Mononuclear cell (primary cell): ENCODE data around the gene TPCN2. TPM values are rescaled to one million over a fixed set of nuclear protein-coding genes. Genes with fewer than 3 reads are reported as not detected.

Experiments used
- H3K27me3 ChIP-seq: 2 replicates; pipeline ENCODE4 v1.6.0; 2011; ENCODE audit warnings: low read length, control low read depth; ENCODE audit not compliant: insufficient read depth
- H3K4me1 ChIP-seq: 2 replicates; pipeline ENCODE4 v1.5.1; 2011; ENCODE audit warnings: mild to moderate bottlenecking, low read length, control low read depth; ENCODE audit not compliant: insufficient read depth
- H3K4me3 ChIP-seq: 2 replicates; pipeline ENCODE4 v1.5.1; 2011; ENCODE audit warnings: mild to moderate bottlenecking, low read length, moderate library complexity
- H3K9me3 ChIP-seq: 2 replicates; pipeline ENCODE4 v1.5.1; 2011; ENCODE audit warnings: low read depth, mild to moderate bottlenecking, control low read depth, low read length
- total RNA-seq: library from RNA; depleted of rRNA; stranded (reverse); fragments of >200 nt; gene quantifications from one replicate; pipeline ENCODE4 v1.2.3, GENCODE V29; 2012

The TPCN2 gene
- total RNA-seq, 1 donor = 9.1 TPM

DNA sequence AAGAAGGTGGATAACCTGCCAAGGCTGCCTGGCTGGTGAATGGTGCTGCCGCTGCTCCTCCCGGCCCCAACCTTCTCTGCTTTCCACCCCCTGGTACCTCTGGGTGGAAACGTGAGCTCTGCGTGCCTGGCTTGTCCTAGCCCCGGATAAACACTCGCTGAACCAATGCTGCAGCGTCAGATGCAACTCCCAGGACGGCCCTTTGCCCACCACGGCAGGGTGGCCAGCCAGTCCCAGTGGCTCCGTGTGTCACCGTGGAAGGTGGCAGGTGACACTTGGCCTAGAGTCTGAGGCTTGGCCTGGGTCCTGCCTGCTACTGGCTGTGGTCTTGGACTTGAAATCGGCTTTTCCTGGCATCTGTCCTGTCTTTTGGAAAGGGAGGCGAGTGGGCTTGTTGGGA lies 47.7 kb downstream of the TPCN2 start:
- no peak overlapping the region for H3K4me3 ChIP-seq
- H3K27me3 ChIP-seq = no peaks in the 10 kb centered on the region
- H3K9me3 ChIP-seq = no peaks in the 10 kb centered on the region
- no peaks in the 10 kb centered on the region for H3K4me1 ChIP-seq

DNA sequence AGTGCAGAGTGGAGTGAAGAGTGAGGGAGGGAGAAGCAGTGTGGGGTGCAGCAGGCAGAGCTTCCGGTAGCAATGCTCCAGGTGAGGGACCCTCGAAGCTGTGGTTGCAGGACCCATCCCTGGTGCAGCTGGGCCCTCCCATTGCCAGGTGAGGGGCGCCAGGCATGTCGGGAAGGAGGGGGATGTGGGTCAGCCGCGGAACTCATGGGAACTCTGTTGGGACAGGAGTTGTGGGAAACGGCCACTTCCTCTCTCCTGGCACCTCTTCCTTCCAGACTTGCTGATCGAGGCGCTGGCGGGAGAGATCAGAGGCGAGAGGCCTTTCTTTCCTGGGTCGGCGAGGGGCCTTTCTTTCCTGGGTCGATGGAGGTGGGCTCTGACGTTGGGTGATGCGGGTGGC lies 48.5 kb downstream of the TPCN2 start:
- Histone ChIP-seq H3K9me3 (no peaks in the 10 kb centered on the region), H3K4me1 (no peaks in the 10 kb centered on the region), H3K4me3 (no peak overlapping the region), H3K27me3 (no peaks in the 10 kb centered on the region)

- H3K4me3 ChIP-seq = no peak overlapping the region
- no peaks in the 10 kb centered on the region for H3K27me3 ChIP-seq
- H3K9me3 ChIP-seq = no peaks in the 10 kb centered on the region
- no peaks in the 10 kb centered on the region for H3K4me1 ChIP-seq
Observed at GRCh38 chr11:69099180-69099579, 50.4 kb downstream of the TPCN2 start.

DNA sequence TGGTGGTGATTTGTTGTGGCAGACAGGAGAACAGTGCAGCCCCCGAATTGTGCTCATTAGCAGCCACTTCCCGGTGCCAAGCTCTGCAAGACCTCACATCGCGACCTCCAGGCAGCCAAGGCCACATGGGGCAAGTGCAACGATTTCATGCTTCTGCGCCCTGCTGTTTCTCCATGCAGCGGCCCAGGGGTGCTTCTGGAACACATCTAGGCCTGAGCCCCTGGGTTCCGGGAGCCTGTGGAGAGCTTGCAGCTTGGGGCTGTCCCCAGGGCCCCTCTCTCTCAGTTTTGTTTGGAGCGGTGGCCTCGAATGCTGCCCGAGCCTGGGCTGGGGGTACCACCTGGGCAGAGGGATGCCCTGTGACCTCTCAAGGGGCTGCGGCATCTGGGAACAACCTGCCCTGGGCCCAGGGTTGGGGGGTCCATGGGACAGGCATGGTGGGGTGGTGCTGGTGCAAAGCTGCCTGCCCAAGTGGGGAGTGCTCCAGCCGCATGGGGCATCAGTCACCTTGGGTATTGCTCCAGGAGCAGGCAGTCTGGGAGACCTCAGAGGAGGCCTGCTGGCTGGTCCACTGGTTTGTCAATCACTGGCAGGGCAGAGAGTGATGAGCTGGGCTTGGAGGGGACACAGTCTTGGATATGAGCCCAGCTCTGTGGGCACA lies 51.9 kb downstream of the TPCN2 start:
- Histone ChIP-seq H3K27me3 (no peaks in the 10 kb centered on the region), H3K4me1 (no peaks in the 10 kb centered on the region), H3K9me3 (no peaks in the 10 kb centered on the region), H3K4me3 (no peak overlapping the region)

GRCh38 chr11:69101115-69101791 lies 52.5 kb downstream of the TPCN2 start:
- Histone ChIP-seq H3K27me3 (no peaks in the 10 kb centered on the region), H3K9me3 (no peaks in the 10 kb centered on the region), H3K4me1 (no peaks in the 10 kb centered on the region), H3K4me3 (no peak overlapping the region)

- Histone ChIP-seq H3K4me1 (no peaks in the 10 kb centered on the region), H3K27me3 (no peaks in the 10 kb centered on the region), H3K9me3 (no peaks in the 10 kb centered on the region), H3K4me3 (no peak overlapping the region)
Observed at GRCh38 chr11:69101792-69102695, 53.3 kb downstream of the TPCN2 start.

- no peaks in the 10 kb centered on the region for H3K9me3 ChIP-seq
- no peak overlapping the region for H3K4me3 ChIP-seq
- H3K4me1 ChIP-seq = no peaks in the 10 kb centered on the region
- no peaks in the 10 kb centered on the region for H3K27me3 ChIP-seq
Observed at GRCh38 chr11:69102732-69103615, 54.2 kb downstream of the TPCN2 start.

GRCh38 chr11:69104212-69104855 lies 55.6 kb downstream of the TPCN2 start:
- H3K27me3 ChIP-seq = no peaks in the 10 kb centered on the region
- no peaks in the 10 kb centered on the region for H3K4me1 ChIP-seq
- no peaks in the 10 kb centered on the region for H3K9me3 ChIP-seq
- no peak overlapping the region for H3K4me3 ChIP-seq

DNA sequence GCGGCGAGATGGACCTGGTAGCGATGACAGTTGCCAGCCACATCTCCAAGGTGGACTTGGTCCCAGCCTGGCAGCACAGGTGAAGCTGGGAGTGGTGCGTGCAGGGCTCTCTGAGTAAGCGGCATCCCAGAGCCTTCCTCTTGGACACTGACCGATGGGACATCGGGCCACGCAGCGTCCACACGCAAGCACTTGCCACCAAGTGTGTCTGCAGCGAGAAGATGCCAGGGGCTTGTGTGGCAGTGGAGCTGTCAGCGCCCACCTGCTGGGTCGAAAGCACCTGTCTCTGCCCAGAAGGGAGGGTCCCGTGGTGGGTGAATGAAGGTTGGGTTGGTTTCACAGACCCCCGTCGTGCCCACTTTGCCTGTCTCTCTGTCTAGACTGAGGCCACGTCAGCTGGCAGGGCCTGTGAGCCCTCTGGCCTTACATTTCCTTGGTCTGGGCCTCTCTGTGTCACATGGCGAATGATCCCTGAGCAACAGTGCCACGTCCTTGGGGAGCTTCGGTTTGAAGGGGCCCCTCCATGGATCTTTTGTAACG lies 56.2 kb downstream of the TPCN2 start:
- Histone ChIP-seq H3K4me1 (no peaks in the 10 kb centered on the region), H3K27me3 (no peaks in the 10 kb centered on the region), H3K4me3 (no peak overlapping the region), H3K9me3 (no peaks in the 10 kb centered on the region)

DNA sequence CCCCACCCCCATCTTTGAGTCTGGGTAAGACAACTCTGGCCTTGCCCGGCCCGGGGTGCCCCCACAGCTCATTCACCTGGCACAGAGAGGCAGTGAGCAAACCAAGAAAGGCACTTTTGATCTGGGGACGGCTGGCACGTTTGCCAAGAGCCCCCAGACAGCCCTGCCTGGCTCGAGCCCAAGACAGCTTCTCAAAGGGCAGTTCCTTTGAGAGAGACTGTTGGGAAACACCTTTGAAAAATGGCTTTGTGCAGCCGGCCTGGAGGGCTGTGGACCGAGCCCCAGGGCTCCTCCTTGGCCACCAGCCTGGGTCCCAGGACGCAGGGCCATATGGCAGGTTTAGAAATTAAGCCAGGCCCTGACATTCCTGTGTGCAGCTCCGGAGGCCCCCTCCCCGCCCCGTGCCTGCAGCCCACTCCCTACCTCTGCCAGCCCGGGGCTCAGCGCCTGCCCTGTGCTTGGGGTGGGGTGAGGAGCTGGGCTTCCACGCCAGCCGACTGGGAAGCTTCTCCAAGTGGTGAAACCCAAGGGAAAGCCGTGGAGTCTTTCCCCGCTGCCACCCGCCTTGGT lies 56.8 kb downstream of the TPCN2 start:
- Histone ChIP-seq H3K4me1 (no peaks in the 10 kb centered on the region), H3K4me3 (no peak overlapping the region), H3K9me3 (no peaks in the 10 kb centered on the region), H3K27me3 (no peaks in the 10 kb centered on the region)

- H3K27me3 ChIP-seq = no peaks in the 10 kb centered on the region
- H3K4me3 ChIP-seq = no peak overlapping the region
- H3K9me3 ChIP-seq = no peaks in the 10 kb centered on the region
- no peaks in the 10 kb centered on the region for H3K4me1 ChIP-seq
Observed at GRCh38 chr11:69106031-69106811, 57.5 kb downstream of the TPCN2 start.

DNA sequence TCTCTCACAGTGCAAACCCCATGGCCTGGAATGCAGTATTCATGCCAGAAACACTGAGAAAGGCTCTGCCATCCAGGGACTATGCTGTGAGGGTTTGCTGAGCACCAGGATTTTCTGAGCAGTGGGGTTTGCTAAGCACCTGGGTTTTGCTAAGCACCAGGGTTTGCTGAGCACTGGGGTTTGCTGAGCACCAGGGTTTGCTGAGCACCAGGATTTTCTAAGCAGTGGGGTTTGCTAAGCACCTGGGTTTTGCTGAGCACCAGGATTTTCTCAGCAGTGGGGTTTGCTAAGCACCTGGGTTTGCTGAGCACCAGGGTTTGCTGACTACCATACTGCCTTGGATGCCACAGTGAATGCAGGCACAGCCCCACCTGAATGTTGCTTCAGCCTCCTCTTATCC lies 58.7 kb downstream of the TPCN2 start:
- Histone ChIP-seq H3K4me3 (no peak overlapping the region), H3K9me3 (no peaks in the 10 kb centered on the region), H3K4me1 (no peaks in the 10 kb centered on the region), H3K27me3 (no peaks in the 10 kb centered on the region)

DNA sequence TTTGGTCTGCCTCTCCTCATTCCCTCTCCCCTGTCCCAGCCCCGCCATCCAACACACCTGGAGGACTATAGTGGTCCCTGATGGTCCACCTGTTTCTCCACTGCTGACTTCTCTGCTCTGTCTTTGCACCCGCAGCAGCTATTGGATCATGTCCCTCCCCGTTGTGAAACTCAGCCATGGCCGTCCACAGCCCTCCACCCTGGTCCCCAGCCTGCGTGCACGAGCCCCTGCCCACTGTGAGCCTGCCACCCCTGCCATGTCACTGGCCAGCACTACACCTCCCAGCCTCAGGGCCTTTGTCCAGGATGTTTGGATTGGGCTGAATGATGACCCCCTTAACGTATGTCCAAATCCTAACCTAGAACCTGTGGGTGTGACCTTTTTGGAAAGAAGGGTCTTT lies 59.3 kb downstream of the TPCN2 start:
- H3K9me3 ChIP-seq = no peaks in the 10 kb centered on the region

More for the DNA sequence above, 59.3 kb downstream of the TPCN2 start:
- no peaks in the 10 kb centered on the region for H3K4me1 ChIP-seq
- H3K27me3 ChIP-seq = no peaks in the 10 kb centered on the region
- H3K4me3 ChIP-seq = no peak overlapping the region
